WI38 (cell line): ENCODE results near the gene EMC9.

Experiments used
- H3K4me3 ChIP-seq: 2 replicates; pipeline ENCODE4 v1.5.1; 2011; ENCODE audit warnings: low read depth, mild to moderate bottlenecking, control low read depth, low read length
- TF ChIP-seq, protein P1 (sequence below): IDR thresholded peaks from 2 replicates; pipeline ENCODE4 v1.5.1; 2012; ENCODE audit warnings: low read depth, mild to moderate bottlenecking, control low read depth, low read length

Gene EMC9

DNA sequence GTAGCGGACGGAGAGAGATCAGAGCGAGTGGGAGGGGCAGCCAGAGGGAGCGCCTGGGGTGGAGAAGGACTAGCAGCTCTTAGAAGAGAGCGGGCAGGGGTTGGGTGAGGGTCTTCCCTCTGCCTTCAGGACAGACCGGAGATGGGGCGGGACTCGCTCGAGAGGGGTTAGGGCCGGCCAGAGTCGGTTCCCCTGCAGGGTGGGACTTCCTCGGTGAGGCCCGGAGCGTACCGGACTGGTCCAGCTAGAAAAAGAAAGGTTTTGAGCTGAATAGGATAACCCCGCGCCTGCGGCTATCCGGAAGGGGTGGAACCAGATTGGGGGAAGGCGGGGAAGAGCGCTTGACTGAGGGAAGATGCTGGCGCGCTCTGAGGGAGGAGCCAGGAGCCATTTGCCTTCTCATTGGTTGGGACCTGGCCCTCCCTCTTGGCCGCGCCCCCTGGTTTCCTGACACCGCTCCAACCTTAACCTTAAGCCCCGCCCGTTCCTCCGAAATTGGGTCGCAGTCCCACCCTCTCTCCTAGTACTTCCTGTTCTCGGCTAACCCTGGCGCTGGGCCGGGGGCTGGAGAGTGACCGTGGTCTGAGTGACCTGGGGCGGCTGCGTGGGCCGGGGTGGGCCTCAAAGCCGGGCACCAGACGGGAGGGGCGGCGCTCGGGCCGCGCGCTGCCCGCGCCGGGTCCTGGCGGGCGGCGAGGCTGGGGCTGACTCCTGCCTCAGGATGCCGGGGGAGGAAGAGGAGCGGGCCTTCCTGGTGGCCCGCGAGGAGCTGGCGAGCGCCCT is 5.8 kb upstream of the EMC9 start, which contains the start of gene RNF31:
Gene RNF31 (plus strand): TSS at position 521 of the 783 bp plus-strand sequence. CDS start 201 bp downstream, at position 722.
- TF ChIP-seq, protein P1, sequence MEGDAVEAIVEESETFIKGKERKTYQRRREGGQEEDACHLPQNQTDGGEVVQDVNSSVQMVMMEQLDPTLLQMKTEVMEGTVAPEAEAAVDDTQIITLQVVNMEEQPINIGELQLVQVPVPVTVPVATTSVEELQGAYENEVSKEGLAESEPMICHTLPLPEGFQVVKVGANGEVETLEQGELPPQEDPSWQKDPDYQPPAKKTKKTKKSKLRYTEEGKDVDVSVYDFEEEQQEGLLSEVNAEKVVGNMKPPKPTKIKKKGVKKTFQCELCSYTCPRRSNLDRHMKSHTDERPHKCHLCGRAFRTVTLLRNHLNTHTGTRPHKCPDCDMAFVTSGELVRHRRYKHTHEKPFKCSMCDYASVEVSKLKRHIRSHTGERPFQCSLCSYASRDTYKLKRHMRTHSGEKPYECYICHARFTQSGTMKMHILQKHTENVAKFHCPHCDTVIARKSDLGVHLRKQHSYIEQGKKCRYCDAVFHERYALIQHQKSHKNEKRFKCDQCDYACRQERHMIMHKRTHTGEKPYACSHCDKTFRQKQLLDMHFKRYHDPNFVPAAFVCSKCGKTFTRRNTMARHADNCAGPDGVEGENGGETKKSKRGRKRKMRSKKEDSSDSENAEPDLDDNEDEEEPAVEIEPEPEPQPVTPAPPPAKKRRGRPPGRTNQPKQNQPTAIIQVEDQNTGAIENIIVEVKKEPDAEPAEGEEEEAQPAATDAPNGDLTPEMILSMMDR: no peak
- H3K4me3 ChIP-seq: peak within 1 kb of the TSS; percentile 75

DNA sequence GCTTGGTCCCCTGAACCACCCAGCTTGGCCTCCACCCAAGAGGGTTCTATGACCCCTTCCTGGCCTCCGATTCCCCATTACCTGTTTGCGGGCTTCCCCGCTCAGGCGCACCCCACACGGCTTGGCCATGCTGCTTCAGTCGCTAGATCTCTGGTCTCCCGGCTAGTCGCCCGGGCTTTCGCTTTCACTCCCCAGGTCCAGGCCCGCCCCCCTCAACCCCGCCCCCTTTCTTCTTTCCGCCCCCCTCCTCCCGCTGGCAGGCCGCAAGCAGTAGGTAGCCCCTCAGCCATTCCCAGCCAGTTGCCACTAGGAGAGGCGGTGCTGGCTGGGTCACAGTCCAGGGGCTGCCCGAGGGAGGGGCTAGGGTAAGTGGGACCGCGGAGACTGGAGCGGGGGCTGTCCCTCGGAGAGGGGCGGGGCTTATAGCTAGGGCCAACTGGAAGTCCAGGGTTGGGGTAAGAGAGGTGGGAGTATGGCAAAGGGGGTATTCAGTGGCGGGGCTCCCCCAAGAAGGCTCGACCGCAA is 5.1 kb upstream of the EMC9 start, which contains the start of gene PSME2:
Gene PSME2 (minus strand): TSS at position 158 of the 525 bp plus-strand sequence. CDS start 29 bp downstream, at position 129.
- TF ChIP-seq, protein P1: no peak

DNA sequence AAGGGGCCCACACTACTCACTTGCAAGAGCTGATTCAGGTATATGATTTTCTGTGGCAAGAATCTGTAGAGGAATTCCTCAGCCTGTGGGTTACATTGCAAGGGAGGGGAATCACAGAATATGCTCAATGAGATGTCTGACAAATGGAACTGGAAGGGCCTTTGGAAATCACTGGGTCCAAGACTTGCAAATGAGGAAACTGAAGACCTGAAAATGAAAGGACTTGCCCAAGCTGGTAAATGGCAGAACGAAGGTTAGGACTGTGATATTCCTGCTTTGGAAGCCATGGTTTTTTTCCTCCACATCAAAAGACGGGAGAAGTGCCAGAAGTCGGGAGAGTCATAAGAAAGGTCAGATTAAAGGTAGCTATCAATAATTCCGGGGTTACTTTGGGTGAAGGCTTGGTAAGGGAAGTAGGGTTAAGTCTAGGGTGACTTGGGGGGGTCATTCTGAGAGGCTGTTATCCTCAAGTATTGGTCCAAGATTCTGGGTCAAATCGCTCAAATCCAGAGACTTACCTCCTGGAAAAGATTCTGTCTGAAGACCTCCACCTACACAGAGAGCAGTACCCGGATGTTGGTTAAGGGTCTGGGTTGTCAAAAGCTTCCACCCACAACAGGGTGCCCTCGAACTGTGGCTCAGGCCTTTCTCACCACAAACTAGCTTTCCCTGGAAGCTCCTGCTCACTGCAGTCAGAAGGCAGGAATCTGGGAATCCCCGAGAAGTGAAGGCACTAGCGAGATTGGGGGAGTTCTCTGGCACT is 4.5 kb upstream of the EMC9 start:
- H3K4me3 ChIP-seq: peak overlapping the region; percentile 75
- TF ChIP-seq, protein P1: no peak

More for the DNA sequence above, 5.1 kb upstream of the EMC9 start, which contains the start of gene PSME2:
- H3K4me3 ChIP-seq: peak within 1 kb of the TSS; percentile 75

DNA sequence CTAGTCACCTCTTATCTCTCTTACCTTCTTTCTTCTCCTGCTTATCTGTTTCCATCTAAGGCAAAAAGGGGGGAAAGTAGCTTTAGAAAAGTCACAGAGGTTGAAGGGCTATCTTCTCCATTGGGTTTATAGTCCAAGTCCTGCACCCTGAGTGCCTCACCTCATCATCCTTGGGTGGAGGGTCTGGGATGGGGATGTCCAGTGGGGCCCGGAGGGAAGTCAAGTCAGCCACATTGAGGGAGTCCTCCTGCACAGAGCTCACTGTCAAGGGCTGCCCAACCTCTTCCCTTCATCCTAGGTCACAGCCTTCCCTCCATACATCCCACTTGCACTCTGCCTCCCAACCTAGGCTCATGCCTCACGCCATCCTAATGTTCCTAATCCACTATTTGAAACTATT is 3.8 kb upstream of the EMC9 start:
- peak overlapping the region; percentile 75 for H3K4me3 ChIP-seq
- TF ChIP-seq, protein P1: no peak

DNA sequence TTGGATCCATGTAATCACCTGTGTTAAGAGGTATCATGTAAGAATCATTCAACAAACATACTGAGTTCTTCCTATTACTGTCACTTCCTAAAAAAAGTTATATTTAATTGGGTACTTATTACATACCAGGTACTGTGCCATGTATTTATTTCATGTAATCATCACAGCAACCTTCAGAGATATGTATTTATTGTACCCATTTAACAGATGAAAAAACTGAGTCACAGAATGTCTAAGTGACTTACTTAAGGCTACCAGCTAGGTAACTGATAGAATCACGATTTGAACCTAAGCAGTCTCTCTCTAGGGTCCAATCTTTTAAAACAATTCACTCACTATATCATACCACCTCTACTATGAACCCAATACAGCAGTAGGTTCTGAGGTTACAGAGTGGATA is 3.1 kb upstream of the EMC9 start:
- TF ChIP-seq, protein P1: no peak
- H3K4me3 ChIP-seq: no peak overlapping the region

DNA sequence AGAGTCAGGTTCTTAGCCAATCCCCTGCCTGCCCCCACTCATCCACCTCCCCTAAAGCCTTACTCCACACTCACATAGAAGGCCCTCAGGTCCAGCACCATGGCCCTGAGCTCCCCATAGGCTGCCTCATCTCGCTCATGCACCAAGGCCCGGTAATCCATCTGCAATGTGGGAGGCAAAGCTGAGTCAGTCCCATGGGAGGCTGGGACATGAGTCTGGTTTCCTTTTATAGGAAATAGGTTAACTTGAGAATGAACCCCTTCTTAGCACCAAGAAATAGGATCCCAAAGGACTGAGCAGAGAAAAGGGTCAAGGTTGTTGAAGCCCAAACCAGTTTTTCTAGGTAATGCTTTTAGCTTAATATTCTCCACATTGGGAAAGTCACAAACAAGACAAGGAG is 2.1 kb upstream of the EMC9 start:
- no peak overlapping the region for H3K4me3 ChIP-seq
- TF ChIP-seq, protein P1: no peak
